Frontal cortex (tissue), 4 donors: ENCODE data around the gene MTHFD2L. TPM values are rescaled to one million over a fixed set of nuclear protein-coding genes. Genes with fewer than 3 reads are reported as not detected.

ENCODE experiments used
- DNase-seq, 2 donors: peaks; one replicate each; pipeline ENCODE4 v3.0.0; 2012; ENCODE audit warnings: low spot score in 2 of 2
- FAIRE-seq: peaks from 2 replicates; lab custom pipeline; 2012; peaks lifted over from hg19 to GRCh38; lab: Jason Lieb, UNC
- total RNA-seq: library from RNA; depleted of rRNA; stranded (reverse); fragments of >200 nt; gene quantifications from one replicate; pipeline ENCODE4 v1.2.3, GENCODE V29; 2014
- donor health status: control.
- donor health status: control.
- donor health status: control.

Gene MTHFD2L
- total RNA-seq, 1 donor from 2014 or later = 44.0 TPM

- DNase-seq (no peak), FAIRE-seq (no peak)
Measured at GRCh38 chr4:74287791-74288190, 129.9 kb downstream of the MTHFD2L start.

- FAIRE-seq = no peak
Measured at GRCh38 chr4:74291471-74291870, 133.6 kb downstream of the MTHFD2L start.

GRCh38 chr4:74292111-74292870 is 134.4 kb downstream of the MTHFD2L start:
- no peak for DNase-seq
- FAIRE-seq = no peak

More at GRCh38 chr4:74291471-74291870, 133.6 kb downstream of the MTHFD2L start:
- no peak for DNase-seq

- no peak for FAIRE-seq
- no peak for DNase-seq
Measured at GRCh38 chr4:74293558-74293957, 135.6 kb downstream of the MTHFD2L start.

GRCh38 chr4:74294681-74295080 is 136.8 kb downstream of the MTHFD2L start:
- DNase-seq (no peak), FAIRE-seq (no peak)

GRCh38 chr4:74297539-74297938 is 139.6 kb downstream of the MTHFD2L start:
- FAIRE-seq (no peak), DNase-seq (no peak)

- DNase-seq (no peak), FAIRE-seq (no peak)
Measured at GRCh38 chr4:74304095-74304625, 146.2 kb downstream of the MTHFD2L start.

GRCh38 chr4:74305000-74305399 is 147.1 kb downstream of the MTHFD2L start:
- FAIRE-seq = no peak

GRCh38 chr4:74307170-74307569 is 149.3 kb downstream of the MTHFD2L start:
- no peak for FAIRE-seq
- no peak for DNase-seq

More at GRCh38 chr4:74305000-74305399, 147.1 kb downstream of the MTHFD2L start:
- no peak for DNase-seq

GRCh38 chr4:74308215-74308614 is 150.3 kb downstream of the MTHFD2L start, which contains the start of gene EPGN:
TSS of gene EPGN (plus strand) at chr4:74308470. CDS start at chr4:74308534, 64 bp downstream.
- FAIRE-seq (no peak), DNase-seq (no peak)

GRCh38 chr4:74309223-74309622 is 151.3 kb downstream of the MTHFD2L start:
- DNase-seq (no peak), FAIRE-seq (no peak)

- peak; percentile 33 for FAIRE-seq
- peak in 1 of 2 donors; percentile 5 for DNase-seq
Measured at GRCh38 chr4:74311696-74312313, 153.9 kb downstream of the MTHFD2L start.

- DNase-seq (no peak), FAIRE-seq (no peak)
Measured at GRCh38 chr4:74314329-74314728, 156.4 kb downstream of the MTHFD2L start.

- DNase-seq (no peak), FAIRE-seq (no peak)
Measured at GRCh38 chr4:74314944-74315343, 157.0 kb downstream of the MTHFD2L start.

GRCh38 chr4:74315376-74315775 is 157.5 kb downstream of the MTHFD2L start:
- FAIRE-seq (no peak), DNase-seq (no peak)

GRCh38 chr4:74316397-74316796 is 158.5 kb downstream of the MTHFD2L start:
- no peak for FAIRE-seq
- no peak for DNase-seq

GRCh38 chr4:74317616-74318246 is 159.8 kb downstream of the MTHFD2L start:
- FAIRE-seq (no peak), DNase-seq (no peak)

- DNase-seq = no peak
- no peak for FAIRE-seq
Measured at GRCh38 chr4:74318276-74318675, 160.4 kb downstream of the MTHFD2L start.

GRCh38 chr4:74319470-74319869 is 161.6 kb downstream of the MTHFD2L start:
- FAIRE-seq = no peak
- no peak for DNase-seq

- FAIRE-seq (no peak), DNase-seq (peak in 1 of 2 donors; percentile 18)
Measured at GRCh38 chr4:74320559-74321118, 162.7 kb downstream of the MTHFD2L start.
